Activated naive CD4-positive, alpha-beta T cell treated with anti-CD3 and anti-CD28 coated beads, Interleukin-2, amount 10 ng/mL, durations not matched to agents 7 days and 5 days (primary cell): ENCODE results near the gene EPS15.
"Not testable (repeated sequence)": the region's sequence is repeated elsewhere in the genome, so short reads cannot be mapped to it uniquely, and the experiment has no call there.

Source experiments
- CTCF ChIA-PET: fragments of 350-600 bp; sonication (Branson Sonifier 250); formaldehyde crosslinking; loops from one replicate; lab custom pipeline; 2021; ENCODE audit warnings: antibody characterized with exemption; lab: Charles Lee
- DNase-seq: peaks from one replicate; pipeline ENCODE4 v3.0.0-alpha.2; 2020
- H3K27ac Mint-ChIP-seq: one replicate; pipeline ENCODE4 v1.8.0; 2021; ENCODE audit warnings: mild to moderate bottlenecking, moderate library complexity, mixed read lengths
- H3K27me3 Mint-ChIP-seq: one replicate; pipeline ENCODE4 v1.8.0; 2021; ENCODE audit warnings: mild to moderate bottlenecking, mixed read lengths
- H3K36me3 Mint-ChIP-seq: one replicate; pipeline ENCODE4 v1.8.0; 2021; ENCODE audit warnings: mixed read lengths
- H3K4me1 Mint-ChIP-seq: one replicate; pipeline ENCODE4 v1.8.0; 2021; ENCODE audit warnings: mixed read lengths
- H3K4me3 Mint-ChIP-seq: one replicate; pipeline ENCODE4 v1.8.0; 2021; ENCODE audit warnings: mild to moderate bottlenecking, moderate library complexity, mixed read lengths
- H3K9me3 Mint-ChIP-seq: one replicate; pipeline ENCODE4 v1.8.0; 2021; ENCODE audit warnings: mixed read lengths

EPS15 gene

DNA sequence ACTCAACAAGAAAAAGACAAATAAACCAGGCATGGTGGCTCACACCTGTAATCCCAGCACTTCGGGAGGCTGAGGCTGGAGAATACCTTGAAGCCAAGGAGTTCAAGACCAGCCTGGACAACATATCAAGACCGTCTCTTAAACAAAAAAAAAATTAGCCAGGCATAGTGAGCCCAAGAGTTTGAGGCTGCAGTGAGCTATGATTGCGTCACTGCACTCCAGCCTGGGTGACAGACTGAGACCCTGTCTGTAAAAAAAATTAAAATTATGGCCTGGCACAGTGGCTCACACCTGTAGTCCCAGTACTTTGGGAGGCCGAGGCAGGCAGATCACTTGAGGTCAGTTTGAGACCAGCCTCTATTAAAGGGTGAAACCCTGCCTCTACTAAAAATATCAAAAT is 11.4 kb upstream of the EPS15 start:
- H3K27ac Mint-ChIP-seq, H3K27me3 Mint-ChIP-seq, CTCF ChIA-PET, H3K4me3 Mint-ChIP-seq, H3K4me1 Mint-ChIP-seq, DNase-seq, H3K36me3 Mint-ChIP-seq, H3K9me3 Mint-ChIP-seq: not testable (repeated sequence)

DNA sequence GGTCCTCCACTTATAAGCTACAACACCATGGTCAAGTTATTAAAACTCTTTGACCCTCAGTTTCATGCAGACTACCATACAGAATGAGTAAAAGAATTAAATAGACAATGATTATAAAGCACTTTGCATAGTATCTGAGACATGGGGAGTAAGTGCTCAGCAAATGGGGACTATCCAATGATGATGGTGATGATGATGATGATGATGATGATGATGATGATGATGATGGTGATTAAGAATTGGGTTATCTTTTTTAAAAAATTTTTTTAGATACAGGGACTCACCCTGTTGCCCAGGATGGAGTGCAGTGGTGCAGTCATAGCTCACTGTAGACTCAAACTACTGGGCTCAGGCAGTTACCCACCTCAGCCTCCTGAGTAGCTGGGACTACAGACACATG is 8.1 kb upstream of the EPS15 start:
- DNase-seq = no peak
- Mint-ChIP-seq H3K4me1 (no peaks in the 10 kb centered on the region), H3K27ac (no peak overlapping the region), H3K36me3 (peaks cover 1% of the 10 kb centered on the region), H3K9me3 (no peaks in the 10 kb centered on the region), H3K4me3 (no peak overlapping the region), H3K27me3 (no peaks in the 10 kb centered on the region)
- CTCF ChIA-PET = no interaction called here

- H3K36me3 Mint-ChIP-seq = peaks cover 1% of the 10 kb centered on the region
- DNase-seq = no peak
- no peak overlapping the region for H3K4me3 Mint-ChIP-seq
- H3K27me3 Mint-ChIP-seq = no peaks in the 10 kb centered on the region
- H3K27ac Mint-ChIP-seq = no peak overlapping the region
- CTCF ChIA-PET = no interaction called here
- H3K4me1 Mint-ChIP-seq = no peaks in the 10 kb centered on the region
- no peaks in the 10 kb centered on the region for H3K9me3 Mint-ChIP-seq
These were observed 7.2 kb upstream of the EPS15 start for GRCh38 chr1:51526248-51526647.

DNA sequence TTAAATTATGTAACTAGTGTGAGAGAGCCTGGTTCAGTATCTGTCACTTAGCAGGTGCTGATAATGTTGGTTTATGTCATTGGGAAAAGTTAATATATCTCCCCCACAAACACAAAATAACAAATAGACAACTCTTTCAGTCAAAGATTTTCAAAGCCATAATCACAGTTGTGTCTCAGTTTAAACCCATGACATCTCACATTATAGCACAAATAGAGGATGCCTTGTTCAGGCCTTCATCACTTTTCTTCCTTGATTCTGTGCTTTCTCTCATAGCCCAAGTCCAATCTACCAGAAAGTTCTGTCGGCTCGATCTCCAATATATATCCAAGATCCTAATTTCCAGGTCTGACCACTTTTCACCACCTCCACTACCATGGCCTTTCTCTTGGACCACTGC is 6.2 kb upstream of the EPS15 start:
- Mint-ChIP-seq H3K27me3 (no peaks in the 10 kb centered on the region), H3K4me1 (peaks cover 8% of the 10 kb centered on the region), H3K9me3 (no peaks in the 10 kb centered on the region), H3K4me3 (no peak overlapping the region), H3K36me3 (peaks cover 1% of the 10 kb centered on the region), H3K27ac (no peak overlapping the region)
- DNase-seq = no peak
- CTCF ChIA-PET = no interaction called here

DNA sequence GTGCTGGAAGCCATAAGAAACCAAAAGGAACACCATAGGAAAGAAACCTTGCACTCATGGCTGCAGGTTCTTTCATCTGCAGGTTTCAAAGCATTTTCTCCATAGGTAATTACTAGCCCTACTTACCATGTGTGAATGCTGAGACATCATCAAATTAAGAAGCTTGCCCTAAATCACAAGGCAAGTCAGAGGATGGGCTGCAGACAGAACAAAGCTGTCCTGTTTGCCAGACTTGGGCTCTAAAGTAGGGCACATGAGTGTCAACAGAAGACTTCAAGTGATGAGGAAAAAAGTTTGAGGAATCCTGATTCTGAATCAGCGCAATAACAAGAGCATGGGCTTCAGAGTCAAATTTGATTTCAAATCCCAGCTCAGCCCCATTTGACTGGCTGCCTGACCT is 5.8 kb upstream of the EPS15 start:
- H3K36me3 Mint-ChIP-seq = peaks cover 3% of the 10 kb centered on the region
- H3K27me3 Mint-ChIP-seq = no peaks in the 10 kb centered on the region
- H3K9me3 Mint-ChIP-seq = no peaks in the 10 kb centered on the region
- CTCF ChIA-PET = interaction anchor here (1.5 kb wide), 1 partner anchor 10 kb away, joined by 4 read pairs; no protein-coding TSS in a partner anchor
- DNase-seq = no peak
- no peak overlapping the region for H3K27ac Mint-ChIP-seq
- peaks cover 13% of the 10 kb centered on the region for H3K4me1 Mint-ChIP-seq
- no peak overlapping the region for H3K4me3 Mint-ChIP-seq

DNA sequence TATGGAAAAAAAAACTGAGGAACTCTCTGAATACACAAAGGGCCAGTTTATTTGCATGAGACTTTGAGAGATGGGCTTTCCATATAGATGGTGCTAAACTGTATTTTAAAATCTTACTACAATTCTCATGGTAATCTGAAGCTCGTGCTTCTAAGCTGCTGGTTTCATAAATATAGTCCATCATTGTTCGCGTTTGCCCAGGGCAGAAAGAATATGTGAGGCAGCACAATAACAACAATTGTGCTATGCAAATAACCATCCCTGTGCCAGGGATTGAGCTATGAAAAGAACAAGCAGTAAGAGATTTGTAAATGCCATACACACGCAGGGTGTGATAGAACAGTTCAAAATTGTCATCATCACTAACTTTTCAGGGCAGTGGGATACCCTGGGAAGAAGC is 4.9 kb upstream of the EPS15 start:
- peaks cover 16% of the 10 kb centered on the region for H3K4me1 Mint-ChIP-seq
- no peaks in the 10 kb centered on the region for H3K27me3 Mint-ChIP-seq
- H3K4me3 Mint-ChIP-seq = no peak overlapping the region
- no peak overlapping the region for H3K27ac Mint-ChIP-seq
- CTCF ChIA-PET = interaction anchor here (0.7 to 1.5 kb wide), 2 partner anchors 8 to 11 kb away, joined by 4 read pairs; no protein-coding TSS in a partner anchor
- H3K36me3 Mint-ChIP-seq = peaks cover 4% of the 10 kb centered on the region
- H3K9me3 Mint-ChIP-seq = no peaks in the 10 kb centered on the region
- DNase-seq = no peak

DNA sequence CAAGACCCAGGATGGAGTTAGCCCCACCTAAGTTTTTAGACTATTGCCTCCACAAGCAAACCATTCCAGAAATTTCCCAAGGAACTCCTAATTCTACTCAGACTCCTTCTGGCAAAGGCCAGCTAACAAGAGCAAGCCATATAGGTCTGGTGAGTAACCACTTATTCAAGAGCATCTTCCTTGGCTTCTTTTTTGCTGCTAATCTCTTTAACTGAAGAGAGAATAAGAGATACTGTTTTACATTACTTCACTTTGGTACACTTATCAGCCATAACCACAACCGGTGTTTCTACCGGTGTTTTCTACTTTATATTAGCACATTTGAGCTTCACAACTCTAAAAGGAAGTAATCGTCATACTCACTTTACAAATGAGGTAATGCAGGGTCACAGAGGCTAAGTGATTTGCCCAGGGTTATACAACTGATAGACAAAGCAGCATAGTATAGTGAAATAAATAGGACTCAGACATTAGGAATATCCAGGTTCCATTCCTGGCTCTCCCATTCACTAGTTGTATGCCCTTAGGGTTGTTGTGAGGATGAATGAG is 1.7 kb upstream of the EPS15 start:
- Mint-ChIP-seq H3K4me1 (peaks cover 37% of the 10 kb centered on the region), H3K4me3 (no peak overlapping the region), H3K36me3 (peaks cover 10% of the 10 kb centered on the region), H3K27me3 (no peaks in the 10 kb centered on the region), H3K9me3 (no peaks in the 10 kb centered on the region), H3K27ac (no peak overlapping the region)
- CTCF ChIA-PET = interaction anchor here (0.8 to 1.5 kb wide), 2 partner anchors 13 to 15 kb away, joined by 3 to 4 read pairs; no protein-coding TSS in a partner anchor
- DNase-seq = no peak

GRCh38 chr1:51519865-51520699 is 1.0 kb upstream of the EPS15 start:
- Mint-ChIP-seq H3K4me1 (peaks cover 42% of the 10 kb centered on the region), H3K36me3 (peaks cover 8% of the 10 kb centered on the region), H3K9me3 (no peaks in the 10 kb centered on the region), H3K27me3 (no peaks in the 10 kb centered on the region), H3K27ac (no peak overlapping the region), H3K4me3 (peak overlapping the region; percentile 68)
- DNase-seq = no peak
- CTCF ChIA-PET = interaction anchor here (1.2 to 2.7 kb wide), 3 partner anchors 14 to 20 kb away, joined by 3 to 6 read pairs (median 4); no protein-coding TSS in a partner anchor

DNA sequence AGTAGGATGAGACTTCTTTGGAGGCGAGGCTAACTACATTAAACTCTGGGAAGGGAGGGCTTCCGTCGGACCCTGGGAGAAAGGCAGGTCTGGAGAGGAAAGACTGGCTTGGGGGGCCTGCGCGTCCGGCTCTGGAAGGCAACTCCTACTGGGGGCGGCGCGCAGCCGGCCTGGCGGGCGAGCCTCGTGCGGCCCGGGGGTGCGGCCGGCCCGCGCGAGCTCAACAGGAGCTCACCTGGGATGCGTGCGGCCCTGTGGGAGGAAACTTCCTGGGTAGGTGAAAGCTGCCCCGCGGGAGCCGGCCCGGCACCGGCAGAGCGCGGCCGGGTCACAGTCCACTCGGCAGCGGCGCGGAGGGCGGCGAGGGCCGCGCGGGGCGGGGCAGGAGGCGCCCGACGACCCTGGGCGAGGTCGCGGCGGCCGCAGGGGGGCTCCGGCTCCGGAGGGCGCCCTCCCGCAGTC is 449 bp downstream of the EPS15 start:
- Mint-ChIP-seq H3K9me3 (no peaks in the 10 kb centered on the region), H3K36me3 (peaks cover 8% of the 10 kb centered on the region), H3K4me3 (peak overlapping the region; percentile 81), H3K27ac (peak overlapping the region; percentile 82), H3K27me3 (no peaks in the 10 kb centered on the region), H3K4me1 (peaks cover 49% of the 10 kb centered on the region)
- CTCF ChIA-PET = interaction anchor here (2.7 kb wide), 1 partner anchor 16 kb away, joined by 6 read pairs; no protein-coding TSS in a partner anchor
- peak; percentile 77 for DNase-seq

- Mint-ChIP-seq H3K9me3 (no peaks in the 10 kb centered on the region), H3K4me1 (peaks cover 50% of the 10 kb centered on the region), H3K27me3 (no peaks in the 10 kb centered on the region), H3K36me3 (peaks cover 8% of the 10 kb centered on the region), H3K4me3 (peak overlapping the region; percentile 81), H3K27ac (peak overlapping the region; percentile 82)
- CTCF ChIA-PET = interaction anchor here (2.7 kb wide), 1 partner anchor 17 kb away, joined by 6 read pairs; no protein-coding TSS in a partner anchor
- DNase-seq = peak; percentile 52
These were observed 957 bp downstream of the EPS15 start for GRCh38 chr1:51518033-51518585.

- CTCF ChIA-PET = interaction anchor here (0.9 to 2.7 kb wide), 2 partner anchors 17 to 18 kb away, joined by 3 to 6 read pairs; no protein-coding TSS in a partner anchor
- Mint-ChIP-seq H3K9me3 (no peaks in the 10 kb centered on the region), H3K4me1 (peaks cover 52% of the 10 kb centered on the region), H3K27me3 (no peaks in the 10 kb centered on the region), H3K36me3 (peaks cover 8% of the 10 kb centered on the region), H3K4me3 (peak overlapping the region; percentile 81), H3K27ac (peak overlapping the region; percentile 82)
- DNase-seq = no peak
These were observed 1.6 kb downstream of the EPS15 start for GRCh38 chr1:51517361-51518032.

- DNase-seq = no peak
- Mint-ChIP-seq H3K4me3 (peak overlapping the region; percentile 8), H3K36me3 (peaks cover 8% of the 10 kb centered on the region), H3K27ac (no peak overlapping the region), H3K4me1 (peaks cover 59% of the 10 kb centered on the region), H3K27me3 (no peaks in the 10 kb centered on the region), H3K9me3 (no peaks in the 10 kb centered on the region)
- CTCF ChIA-PET = interaction anchor here (0.6 to 0.9 kb wide), 3 partner anchors 12 to 587 kb away, joined by 3 read pairs; no protein-coding TSS in a partner anchor
These were observed 2.4 kb downstream of the EPS15 start for GRCh38 chr1:51516649-51517158.

GRCh38 chr1:51515982-51516648 is 3.0 kb downstream of the EPS15 start:
- Mint-ChIP-seq H3K4me3 (no peak overlapping the region), H3K9me3 (no peaks in the 10 kb centered on the region), H3K4me1 (peaks cover 61% of the 10 kb centered on the region), H3K27me3 (no peaks in the 10 kb centered on the region), H3K36me3 (peaks cover 8% of the 10 kb centered on the region), H3K27ac (no peak overlapping the region)
- DNase-seq = no peak
- CTCF ChIA-PET = interaction anchor here (0.6 to 0.9 kb wide), 3 partner anchors 8 to 586 kb away, joined by 3 to 4 read pairs (median 3); no protein-coding TSS in a partner anchor
